GM21381 (cell line): ENCODE measurements around the gene GABARAPL1.
"Not testable (repeated sequence)": the region's sequence is repeated elsewhere in the genome, so short reads cannot be mapped to it uniquely, and the experiment has no call there.

Experiments
- ATAC-seq: cut with Tn5 transposase; IDR thresholded peaks from one replicate; pipeline ENCODE4 v1.9.1; 2021; ENCODE audit warnings: mild to moderate bottlenecking, moderate library complexity; ENCODE audit not compliant: unreplicated experiment

GABARAPL1 gene

DNA sequence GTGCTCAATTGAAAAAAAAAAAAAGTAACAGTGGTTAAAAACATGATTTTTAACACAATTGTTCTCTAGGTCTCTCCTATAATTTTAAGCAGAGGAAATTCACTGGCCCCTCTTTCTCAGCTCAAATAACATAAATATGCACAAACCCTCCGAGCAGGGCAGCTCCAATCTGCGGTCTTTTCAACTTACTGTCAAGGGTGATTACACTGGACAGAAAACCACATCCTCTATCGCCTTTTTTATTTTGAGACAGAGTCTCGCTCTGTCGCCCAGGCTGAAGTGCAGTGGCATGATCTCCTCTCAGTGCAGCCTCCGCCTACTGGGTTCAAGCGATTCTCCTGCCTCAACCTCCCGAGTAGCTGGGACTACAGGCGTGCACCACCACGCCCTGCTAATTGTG, 16.5 kb upstream of the GABARAPL1 start:
- no peak for ATAC-seq

DNA sequence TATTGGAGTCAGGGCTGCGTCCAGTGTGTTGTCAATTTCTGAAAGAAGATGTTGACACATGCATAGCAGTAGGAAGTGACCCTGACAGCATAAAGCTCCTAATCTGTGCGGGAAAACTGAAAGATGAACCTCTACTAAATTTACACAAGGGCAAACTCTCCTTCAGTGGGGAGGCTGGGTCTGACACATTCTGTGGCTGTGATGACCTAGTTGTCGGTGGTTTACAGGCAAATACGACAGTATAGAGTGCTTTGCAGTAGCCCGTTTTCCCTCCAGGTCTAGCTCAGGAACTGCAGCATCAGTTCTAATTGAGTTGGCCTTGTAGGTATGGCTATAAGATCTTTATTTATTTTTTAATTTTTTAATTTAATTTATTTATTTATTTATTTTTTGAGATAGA, 14.8 kb upstream of the GABARAPL1 start:
- ATAC-seq, result no peak

DNA sequence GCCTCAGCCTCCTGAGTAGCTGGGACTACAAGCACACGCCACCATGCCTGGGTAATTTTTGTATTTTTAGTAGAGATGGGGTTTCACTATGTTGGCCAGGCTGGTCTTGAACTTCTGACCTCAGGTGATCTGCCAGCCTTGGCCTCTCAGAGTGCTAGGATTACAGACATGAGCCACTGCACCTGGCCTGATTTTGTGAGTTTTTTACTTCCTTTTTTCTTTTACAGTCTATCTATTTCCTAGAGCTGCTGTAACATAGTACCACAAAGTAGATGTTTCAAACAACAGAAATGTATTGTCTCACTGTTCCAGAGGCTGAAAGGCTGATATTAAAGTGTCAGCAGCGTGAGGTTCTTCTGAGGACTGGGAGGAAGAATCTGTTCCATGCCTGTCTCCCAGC, 8.2 kb upstream of the GABARAPL1 start:
- not testable (repeated sequence) for ATAC-seq

GRCh38 chr12:10205220-10205807, 7.4 kb upstream of the GABARAPL1 start:
- no peak for ATAC-seq

GRCh38 chr12:10207136-10207535, 5.5 kb upstream of the GABARAPL1 start:
- no peak for ATAC-seq

- ATAC-seq, result no peak
Measured at GRCh38 chr12:10210225-10210624, 2.5 kb upstream of the GABARAPL1 start.

DNA sequence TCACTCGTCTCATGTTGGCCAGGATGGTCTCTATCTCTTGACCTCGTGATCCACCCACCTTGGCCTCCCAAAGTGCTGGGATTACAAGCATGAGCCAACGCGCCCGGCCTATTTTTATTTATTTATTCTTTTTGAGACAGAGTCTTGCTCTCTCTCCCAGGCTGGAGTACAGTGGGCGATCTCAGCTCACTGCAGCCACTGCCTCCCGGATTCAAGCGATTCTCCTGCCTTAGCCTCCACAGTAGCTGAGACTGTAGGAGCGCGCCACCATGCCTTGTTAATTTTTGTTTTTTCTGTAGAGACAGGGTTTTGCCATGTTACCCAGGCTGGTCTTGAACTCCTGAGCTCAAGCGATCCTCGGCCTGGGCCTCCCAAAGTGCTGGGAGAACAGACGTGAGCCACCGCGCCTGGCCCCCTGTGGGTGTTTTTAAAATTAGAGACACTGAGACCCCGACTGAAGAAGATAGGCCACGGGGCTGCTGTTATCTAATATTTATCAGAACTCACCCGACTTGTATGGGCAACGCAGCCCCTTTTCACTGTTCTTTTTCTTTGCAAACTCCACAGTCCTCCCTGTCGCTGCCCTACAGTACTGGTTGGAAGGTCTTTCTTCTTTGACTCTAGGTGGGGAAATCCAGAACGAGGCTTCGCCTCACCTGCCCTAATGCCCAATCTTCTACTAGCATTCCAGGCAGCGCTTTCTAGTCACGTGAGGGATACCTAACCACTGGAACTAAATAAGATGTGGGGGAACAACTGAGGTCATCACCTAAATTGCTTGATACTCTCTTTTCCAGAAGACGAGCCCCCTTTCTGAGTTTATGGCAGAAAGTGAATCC, 1.4 kb upstream of the GABARAPL1 start:
- no peak for ATAC-seq

DNA sequence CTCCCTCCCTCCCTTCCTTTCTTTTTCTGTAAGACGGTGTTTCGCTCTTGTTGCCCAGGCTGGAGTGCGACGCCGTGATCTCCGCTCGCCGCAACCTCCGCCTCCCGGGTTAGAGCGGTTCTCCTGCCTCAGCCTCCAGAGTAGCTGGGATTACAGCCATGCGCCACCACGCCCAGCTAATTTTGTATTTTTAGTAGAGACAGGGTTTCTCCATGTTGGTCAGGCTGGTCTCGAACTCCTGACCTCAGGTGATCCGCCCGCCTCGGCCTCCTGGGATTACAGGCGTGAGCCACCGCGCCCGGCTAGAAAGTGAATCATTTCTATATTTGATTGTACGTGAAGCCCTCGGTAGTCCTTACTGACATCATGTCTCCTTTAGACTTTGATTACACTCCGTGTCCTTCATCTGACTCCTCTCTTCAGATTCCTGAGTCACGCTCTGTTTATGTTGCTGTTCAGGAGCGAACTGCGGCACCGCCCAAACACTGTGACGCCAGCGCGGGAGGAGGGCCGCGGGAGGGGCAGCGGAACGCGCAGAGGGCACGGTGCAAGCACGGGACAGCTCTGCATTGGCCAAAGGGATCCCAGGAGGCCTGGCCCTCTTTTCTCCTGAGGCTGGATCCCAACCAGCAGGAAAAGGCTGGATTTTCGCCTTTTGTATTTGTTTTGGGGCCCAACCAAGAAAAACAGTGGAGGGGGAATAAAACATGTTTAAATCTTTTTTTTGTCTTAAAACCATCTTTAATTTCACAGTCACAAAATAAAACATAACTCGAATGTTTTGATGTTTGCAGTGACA, 538 bp upstream of the GABARAPL1 start:
- ATAC-seq, result peak; percentile 71

- ATAC-seq, result peak; percentile 33
Measured at GRCh38 chr12:10213168-10214135, 775 bp downstream of the GABARAPL1 start.

- no peak for ATAC-seq
Measured at GRCh38 chr12:10214136-10214894, 1.6 kb downstream of the GABARAPL1 start.

- ATAC-seq, result no peak
Measured at GRCh38 chr12:10214895-10215267, 2.2 kb downstream of the GABARAPL1 start.

GRCh38 chr12:10215436-10215835, 2.8 kb downstream of the GABARAPL1 start:
- no peak for ATAC-seq

- not testable (repeated sequence) for ATAC-seq
Measured at GRCh38 chr12:10215946-10216345, 3.3 kb downstream of the GABARAPL1 start.

DNA sequence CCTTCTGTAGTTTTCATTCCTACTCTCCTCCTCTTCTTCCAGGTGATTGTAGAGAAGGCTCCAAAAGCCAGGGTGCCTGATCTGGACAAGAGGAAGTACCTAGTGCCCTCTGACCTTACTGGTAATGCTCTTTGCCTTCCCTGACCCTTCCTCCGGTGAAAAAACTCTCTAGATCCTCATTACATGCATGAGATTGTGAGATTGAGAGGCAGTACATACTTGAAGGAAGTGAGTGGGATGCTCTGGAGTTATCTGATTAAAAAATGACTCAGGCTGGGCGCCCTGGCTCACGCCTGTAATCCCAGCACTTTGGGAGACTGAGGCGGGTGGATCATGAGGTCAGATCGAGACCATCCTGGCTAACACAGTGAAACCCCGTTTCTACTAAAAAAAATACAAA, 5.3 kb downstream of the GABARAPL1 start:
- no peak for ATAC-seq

- ATAC-seq, result no peak
Measured at GRCh38 chr12:10220398-10221077, 7.9 kb downstream of the GABARAPL1 start.

GRCh38 chr12:10221846-10222245, 9.2 kb downstream of the GABARAPL1 start:
- no peak for ATAC-seq

DNA sequence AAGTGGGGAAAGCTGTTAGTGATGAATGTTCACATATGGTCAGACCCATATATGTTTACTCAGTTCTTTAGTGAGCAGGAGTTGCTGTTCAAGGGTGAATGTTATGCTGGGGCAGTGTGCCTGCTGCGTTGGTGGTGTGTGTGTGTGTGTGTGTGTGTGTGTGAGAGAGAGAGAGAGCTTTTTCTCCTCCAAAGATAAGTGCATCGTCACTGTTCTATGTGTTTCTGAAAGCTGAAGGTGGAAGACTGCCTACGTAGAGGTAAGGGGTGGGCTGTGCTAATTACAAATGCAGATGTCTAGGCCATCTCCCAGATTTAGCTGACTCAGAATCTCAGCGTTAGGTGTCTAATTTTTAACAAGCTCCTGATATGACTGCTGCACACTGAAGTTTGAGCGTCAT, 10.5 kb downstream of the GABARAPL1 start:
- ATAC-seq, result no peak

DNA sequence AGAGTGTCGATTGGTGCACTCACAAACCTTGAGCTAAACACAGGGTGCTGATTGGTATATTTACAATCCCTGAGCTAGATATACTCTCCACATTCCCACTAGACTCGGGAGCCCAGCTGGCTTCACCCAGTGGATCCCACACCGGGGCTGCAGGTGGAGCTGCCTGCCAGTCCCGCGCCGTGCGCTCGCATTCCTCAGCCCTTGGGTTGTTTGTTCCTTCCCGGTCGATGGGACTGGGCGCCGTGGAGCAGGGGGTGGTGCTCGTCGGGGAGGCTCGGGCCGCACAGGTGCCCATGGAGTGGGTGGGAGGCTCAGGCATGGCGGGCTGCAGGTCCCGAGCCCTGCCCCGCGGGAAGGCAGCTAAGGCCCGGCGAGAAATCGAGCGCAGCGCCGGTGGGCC, 12.7 kb downstream of the GABARAPL1 start:
- not testable (repeated sequence) for ATAC-seq

- no peak for ATAC-seq
Measured at GRCh38 chr12:10226086-10226485, 13.4 kb downstream of the GABARAPL1 start.
